Trophoblast cell (in vitro differentiated cells and primary cell): ENCODE data around the gene UROS.

ENCODE experiments used
- DNase-seq, 2 donors: peaks; one replicate each; pipeline ENCODE4 v3.0.0-alpha.2; 2016
- H2AFZ ChIP-seq: 2 replicates; pipeline ENCODE4 v1.6.1; 2013; ENCODE audit warnings: low read length, moderate library complexity, mild to moderate bottlenecking; ENCODE audit not compliant: insufficient read depth, poor library complexity
- H2AK5ac ChIP-seq: 2 replicates; pipeline ENCODE4 v1.6.1; 2013; ENCODE audit warnings: mild to moderate bottlenecking, low read length
- H2BK120ac ChIP-seq: 2 replicates; pipeline ENCODE4 v1.6.1; 2013; ENCODE audit warnings: low read length, mild to moderate bottlenecking, moderate library complexity; ENCODE audit not compliant: insufficient read depth, poor library complexity
- H2BK12ac ChIP-seq: 2 replicates; pipeline ENCODE4 v1.6.1; 2013; ENCODE audit warnings: mild to moderate bottlenecking, low read length, moderate library complexity
- H2BK5ac ChIP-seq: 2 replicates; pipeline ENCODE4 v1.6.1; 2013; ENCODE audit warnings: low read length, low read depth, moderate library complexity, mild to moderate bottlenecking; ENCODE audit not compliant: poor library complexity
- H3K14ac ChIP-seq: 2 replicates; pipeline ENCODE4 v1.6.1; 2013; ENCODE audit warnings: mild to moderate bottlenecking, low read length
- H3K18ac ChIP-seq: 2 replicates; pipeline ENCODE4 v1.6.1; 2013; ENCODE audit warnings: mild to moderate bottlenecking, low read length
- H3K23ac ChIP-seq: 2 replicates; pipeline ENCODE4 v1.6.1; 2013; ENCODE audit warnings: low read length
- H3K27ac ChIP-seq: 2 replicates; pipeline ENCODE4 v1.5.1; 2013; ENCODE audit warnings: low read depth, mild to moderate bottlenecking, inconsistent platforms, low read length, moderate library complexity
- H3K27me3 ChIP-seq: 2 replicates; pipeline ENCODE4 v1.6.1; 2013; ENCODE audit warnings: inconsistent platforms, mild to moderate bottlenecking, low read length, moderate library complexity; ENCODE audit not compliant: insufficient read depth
- H3K36me3 ChIP-seq, 2 experiments: 1 replicate in 1 of 2; 2 replicates in 1 of 2; pipeline ENCODE4 v1.6.1; 2013; ENCODE audit warnings: low read length in 2 of 2, mild to moderate bottlenecking in 2 of 2, moderate library complexity in 1 of 2; ENCODE audit not compliant: insufficient read depth in 2 of 2, control insufficient read depth in 1 of 2
- H3K4ac ChIP-seq: 2 replicates; pipeline ENCODE4 v1.6.1; 2013; ENCODE audit warnings: low read depth, mild to moderate bottlenecking, low read length, moderate library complexity
- H3K4me1 ChIP-seq, 2 experiments: 1 replicate in 1 of 2; 2 replicates in 1 of 2; pipeline ENCODE4 v1.6.1; 2013; ENCODE audit warnings: low read length in 2 of 2, mild to moderate bottlenecking in 2 of 2, moderate library complexity in 1 of 2; ENCODE audit not compliant: insufficient read depth in 2 of 2, control insufficient read depth in 1 of 2
- H3K4me2 ChIP-seq: 2 replicates; pipeline ENCODE4 v1.6.1; 2013; ENCODE audit warnings: inconsistent platforms, mild to moderate bottlenecking, low read length, moderate library complexity
- H3K4me3 ChIP-seq: 2 replicates; pipeline ENCODE4 v1.5.1; 2013; ENCODE audit warnings: mild to moderate bottlenecking, low read depth, low read length, inconsistent platforms
- H3K79me1 ChIP-seq: one replicate; pipeline ENCODE4 v1.6.1; 2013; ENCODE audit warnings: low read length
- H3K79me2 ChIP-seq: 2 replicates; pipeline ENCODE4 v1.6.1; 2013; ENCODE audit warnings: low read length, mild to moderate bottlenecking; ENCODE audit not compliant: control insufficient read depth, insufficient read depth, poor library complexity
- H3K9ac ChIP-seq: 2 replicates; pipeline ENCODE4 v1.6.1; 2013; ENCODE audit warnings: mild to moderate bottlenecking, low read length
- H3K9me3 ChIP-seq: 2 replicates; pipeline ENCODE4 v1.6.1; 2013; ENCODE audit warnings: low read depth, mild to moderate bottlenecking, control low read depth, inconsistent platforms, low read length; ENCODE audit not compliant: insufficient read depth
- H4K12ac ChIP-seq: 2 replicates; pipeline ENCODE4 v1.6.1; 2013; ENCODE audit warnings: low read depth, mild to moderate bottlenecking, low read length, moderate library complexity
- H4K8ac ChIP-seq: 2 replicates; pipeline ENCODE4 v1.6.1; 2013; ENCODE audit warnings: low read depth, mild to moderate bottlenecking, low read length, moderate library complexity
- H4K91ac ChIP-seq: one replicate; pipeline ENCODE4 v1.6.1; 2013; ENCODE audit warnings: low read depth, mild to moderate bottlenecking, low read length, moderate library complexity
- WGBS: extraction: QIAGEN DNeasy Blood & Tissue Kit; methylation state at CpG from one replicate; pipeline ENCODE4 v1.1.7; 2013; ENCODE audit warnings: missing lambda C conversion rate; ENCODE audit not compliant: insufficient read length, insufficient coverage; ENCODE audit errors: extremely low coverage; 5-methylcytosine and 5-hydroxymethylcytosine counted together

The UROS gene

GRCh38 chr10:125850766-125851731 lies 28.0 kb upstream of the UROS start:
- no peaks in the 10 kb centered on the region for H3K4me1 ChIP-seq
- H3K9me3 ChIP-seq, result peaks cover 2% of the 10 kb centered on the region
- H3K4me3 ChIP-seq, result no peak overlapping the region
- no peak overlapping the region for H3K27ac ChIP-seq
- H3K18ac ChIP-seq, result no peak overlapping the region
- peaks cover 19 to 39% of the 10 kb centered on the region in 2 experiments for H3K36me3 ChIP-seq
- H2AK5ac ChIP-seq, result no peak overlapping the region
- no peak overlapping the region for H4K8ac ChIP-seq
- no peak overlapping the region for H3K9ac ChIP-seq
- no peaks in the 10 kb centered on the region for H3K79me1 ChIP-seq
- H4K91ac ChIP-seq, result no peak overlapping the region
- no peak overlapping the region for H4K12ac ChIP-seq
- H3K14ac ChIP-seq, result no peak overlapping the region
- no peak overlapping the region for H2AFZ ChIP-seq
- H3K27me3 ChIP-seq, result no peaks in the 10 kb centered on the region
- no peak overlapping the region for H3K4me2 ChIP-seq
- H3K79me2 ChIP-seq, result no peaks in the 10 kb centered on the region
- H3K23ac ChIP-seq, result no peak overlapping the region
- DNase-seq, result no peak
- no peak overlapping the region for H2BK120ac ChIP-seq
- H2BK5ac ChIP-seq, result no peak overlapping the region
- WGBS, result no CpG with 5 or more reads among the region's 2 CpGs
- H3K4ac ChIP-seq, result no peak overlapping the region
- H2BK12ac ChIP-seq, result no peak overlapping the region

- no peak overlapping the region for H3K18ac ChIP-seq
- H2BK120ac ChIP-seq, result no peak overlapping the region
- H2AK5ac ChIP-seq, result no peak overlapping the region
- H2AFZ ChIP-seq, result no peak overlapping the region
- H3K79me1 ChIP-seq, result no peaks in the 10 kb centered on the region
- H4K12ac ChIP-seq, result no peak overlapping the region
- H3K14ac ChIP-seq, result no peak overlapping the region
- no peak overlapping the region for H4K8ac ChIP-seq
- H3K27ac ChIP-seq, result no peak overlapping the region
- peaks cover 23 to 47% of the 10 kb centered on the region in 2 experiments for H3K36me3 ChIP-seq
- no peak overlapping the region for H3K4me3 ChIP-seq
- H3K4ac ChIP-seq, result no peak overlapping the region
- no peak overlapping the region for H3K9ac ChIP-seq
- H3K9me3 ChIP-seq, result peaks cover 2% of the 10 kb centered on the region
- no peak overlapping the region for H4K91ac ChIP-seq
- H2BK12ac ChIP-seq, result no peak overlapping the region
- DNase-seq, result no peak
- no peak overlapping the region for H3K23ac ChIP-seq
- no peak overlapping the region for H3K4me2 ChIP-seq
- WGBS, result no CpG with 5 or more reads among the region's 7 CpGs
- H3K79me2 ChIP-seq, result no peaks in the 10 kb centered on the region
- H2BK5ac ChIP-seq, result no peak overlapping the region
- no peaks in the 10 kb centered on the region for H3K4me1 ChIP-seq
- no peaks in the 10 kb centered on the region for H3K27me3 ChIP-seq
Measured at GRCh38 chr10:125849448-125849847, 26.4 kb upstream of the UROS start.

- Histone ChIP-seq H3K4me3 (no peak overlapping the region), H3K14ac (no peak overlapping the region), H3K79me1 (no peaks in the 10 kb centered on the region), H4K8ac (no peak overlapping the region), H3K4ac (no peak overlapping the region), H3K23ac (no peak overlapping the region), H2AFZ (no peak overlapping the region), H4K12ac (no peak overlapping the region), H3K79me2 (no peaks in the 10 kb centered on the region), H3K27me3 (no peaks in the 10 kb centered on the region), H2BK120ac (no peak overlapping the region), H4K91ac (no peak overlapping the region), H3K9ac (no peak overlapping the region), H3K18ac (no peak overlapping the region), H3K9me3 (peaks cover 2% of the 10 kb centered on the region), H3K27ac (no peak overlapping the region), H3K4me2 (no peak overlapping the region), H3K36me3 (peaks cover 22 to 50% of the 10 kb centered on the region in 2 experiments), H3K4me1 (no peaks in the 10 kb centered on the region), H2BK12ac (no peak overlapping the region), H2AK5ac (no peak overlapping the region), H2BK5ac (no peak overlapping the region)
- no CpG with 5 or more reads among the region's 2 CpGs for WGBS
- no peak for DNase-seq
Measured at GRCh38 chr10:125848857-125849256, 25.8 kb upstream of the UROS start.

DNA sequence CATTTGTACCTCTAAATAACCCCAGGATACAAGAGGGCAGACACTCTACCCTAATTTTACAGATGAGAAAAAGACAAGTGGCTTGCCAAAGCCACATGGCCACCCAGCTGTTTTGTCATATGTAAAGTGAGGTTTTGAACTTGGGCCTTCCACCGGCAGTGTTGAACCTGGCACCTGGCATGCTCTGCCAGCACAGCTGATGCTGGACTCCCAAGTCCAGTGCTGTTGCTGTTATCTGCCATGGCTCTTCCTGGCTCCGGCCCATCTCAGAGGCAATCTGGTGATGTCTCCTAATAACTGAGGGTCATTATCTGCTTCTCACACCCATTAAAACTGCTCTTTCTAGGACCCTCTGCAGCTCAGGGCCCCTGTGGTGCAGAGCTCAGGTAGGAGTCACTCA lies 25.3 kb upstream of the UROS start:
- Histone ChIP-seq H3K4ac (no peak overlapping the region), H3K27me3 (no peaks in the 10 kb centered on the region), H3K79me2 (no peaks in the 10 kb centered on the region), H4K8ac (no peak overlapping the region), H2BK5ac (no peak overlapping the region), H3K27ac (no peak overlapping the region), H4K91ac (no peak overlapping the region), H3K14ac (no peak overlapping the region), H3K4me3 (no peak overlapping the region), H3K4me2 (no peak overlapping the region), H3K79me1 (no peaks in the 10 kb centered on the region), H4K12ac (no peak overlapping the region), H2BK120ac (no peak overlapping the region), H3K36me3 (peaks cover 25 to 53% of the 10 kb centered on the region in 2 experiments), H3K4me1 (no peaks in the 10 kb centered on the region), H2AK5ac (no peak overlapping the region), H2AFZ (no peak overlapping the region), H2BK12ac (no peak overlapping the region), H3K9me3 (peaks cover 2% of the 10 kb centered on the region), H3K23ac (no peak overlapping the region), H3K9ac (no peak overlapping the region), H3K18ac (no peak overlapping the region)
- no CpG with 5 or more reads among the region's 2 CpGs for WGBS
- DNase-seq, result no peak
